HG02798 (cell line): ENCODE results near the gene SLC6A5.

Experiments
- ATAC-seq: cut with Tn5 transposase; IDR thresholded peaks from one replicate; pipeline ENCODE4 v1.9.1; 2021; ENCODE audit warnings: mild to moderate bottlenecking; ENCODE audit not compliant: unreplicated experiment, poor library complexity

SLC6A5 gene

GRCh38 chr11:20668131-20668809 is 68.9 kb downstream of the SLC6A5 start:
- ATAC-seq = no peak

- ATAC-seq = no peak
These were observed 69.7 kb downstream of the SLC6A5 start, which contains the start of gene NELL1 for GRCh38 chr11:20668844-20669819. TSS of gene NELL1 (plus strand) at chr11:20669586.

DNA sequence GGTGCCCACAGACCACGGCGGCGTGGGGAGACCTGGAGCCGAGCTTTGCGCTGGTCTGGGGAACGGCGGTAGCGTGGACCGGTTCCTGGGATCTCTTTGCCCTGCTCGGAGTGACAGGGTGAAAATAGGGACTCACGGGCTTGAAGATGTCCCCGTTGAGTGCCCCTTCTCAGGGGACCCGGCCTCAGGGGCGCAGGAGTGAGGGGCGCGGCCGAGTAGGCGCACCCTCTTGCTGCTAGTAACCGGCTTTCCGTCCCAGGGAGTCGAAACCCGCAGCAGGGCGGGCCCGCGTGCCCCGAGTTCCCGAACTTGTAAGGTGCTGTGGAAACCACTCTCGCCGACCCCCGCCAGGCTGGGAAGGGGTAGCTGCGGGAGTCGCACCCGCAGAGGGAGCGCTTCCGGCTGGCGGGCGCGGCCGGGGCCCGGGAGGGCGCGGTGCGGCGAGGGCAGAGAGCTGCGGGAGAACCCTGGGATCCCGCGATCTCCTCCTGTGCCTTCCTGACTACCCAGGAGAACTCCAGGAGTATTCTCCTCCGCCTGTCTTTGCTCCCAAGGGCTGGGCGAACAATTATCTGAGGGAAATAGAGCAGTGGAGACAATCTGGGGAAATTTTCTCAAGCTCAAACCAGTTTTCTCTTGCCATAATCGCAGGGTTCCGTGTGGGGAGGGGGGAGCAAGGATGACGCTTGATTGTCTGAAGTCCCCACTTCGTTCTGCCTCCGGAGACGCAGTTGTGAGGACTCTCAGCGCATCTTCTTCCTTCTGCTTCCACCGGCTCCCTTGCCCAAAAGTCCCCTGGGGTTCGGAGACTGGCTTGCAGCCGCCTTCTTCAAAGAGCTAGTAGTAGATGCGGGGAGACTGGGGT is 70.6 kb downstream of the SLC6A5 start:
- ATAC-seq = no peak

DNA sequence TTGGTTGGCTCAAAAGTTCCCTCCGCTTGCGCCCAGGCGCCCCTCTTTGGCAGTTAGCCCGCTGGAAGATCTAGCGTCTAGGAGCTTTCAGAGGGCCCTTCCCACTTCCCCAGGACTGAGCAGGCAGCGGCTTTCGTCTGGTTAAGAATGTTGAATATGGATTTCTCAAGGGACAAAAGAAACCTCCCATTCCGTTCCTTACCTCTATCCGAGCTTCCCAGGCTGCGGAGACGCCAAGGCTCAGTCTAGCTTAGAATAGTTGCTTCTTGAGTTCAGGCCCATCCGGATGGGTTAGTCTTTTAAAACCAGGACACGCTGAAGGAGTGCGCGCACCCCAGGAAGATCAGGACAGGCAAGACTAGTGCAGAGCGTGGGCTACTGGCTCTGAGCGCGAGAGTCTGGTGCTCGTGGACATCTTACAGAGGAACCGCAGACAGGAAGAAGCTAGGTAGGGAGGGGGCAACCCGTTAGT is 71.6 kb downstream of the SLC6A5 start:
- no peak for ATAC-seq

DNA sequence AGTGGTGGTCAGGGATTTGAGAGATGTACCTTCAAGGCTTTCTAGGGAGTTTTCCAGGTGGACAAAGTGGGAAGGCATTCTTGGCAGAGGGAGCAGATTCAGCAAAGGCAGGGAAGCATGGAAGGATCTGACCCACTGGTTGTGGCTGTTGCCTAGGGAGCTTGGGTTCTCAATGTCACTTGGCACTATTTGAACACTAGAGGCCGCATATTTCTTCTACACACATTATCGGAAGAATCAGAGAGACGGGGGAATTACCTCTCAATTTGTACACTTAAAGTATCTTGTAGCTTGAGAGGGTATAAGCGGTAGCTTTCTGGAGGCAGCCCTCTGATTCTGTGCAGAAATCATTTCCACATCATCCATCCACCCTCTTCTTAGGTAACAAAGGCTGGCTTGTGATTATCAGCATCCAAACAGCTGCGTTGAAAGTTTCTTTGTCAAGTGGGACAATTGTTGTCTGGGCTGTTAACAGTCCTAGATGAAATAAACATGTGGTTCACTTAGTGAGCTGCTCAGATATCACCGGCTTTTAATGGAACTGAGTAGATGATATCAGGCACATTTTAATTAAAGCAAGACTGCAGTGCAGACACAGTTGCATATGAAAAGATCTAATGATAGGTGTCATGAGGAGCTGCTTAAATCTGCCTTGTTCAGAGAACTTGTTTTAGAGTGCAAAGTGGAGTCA is 72.6 kb downstream of the SLC6A5 start:
- no peak for ATAC-seq

DNA sequence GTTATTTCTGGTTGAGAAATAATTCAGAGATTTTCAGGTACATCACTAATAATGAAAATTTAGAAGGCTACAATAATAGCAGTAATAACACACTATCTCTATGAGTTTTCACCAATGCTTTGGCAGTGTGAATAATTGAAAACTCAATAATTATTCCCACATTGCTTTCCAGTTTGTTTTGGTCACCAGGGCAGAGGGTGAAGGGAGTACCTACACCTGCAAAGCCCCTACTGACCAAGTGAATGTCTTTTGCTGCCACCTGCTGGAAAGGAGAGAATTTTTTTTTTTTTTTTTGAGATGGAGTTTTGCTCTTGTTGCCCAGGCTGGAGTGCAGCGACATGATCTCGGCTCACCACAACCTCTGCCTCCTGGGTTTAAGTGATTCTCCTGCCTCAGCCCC is 73.2 kb downstream of the SLC6A5 start:
- ATAC-seq = no peak

DNA sequence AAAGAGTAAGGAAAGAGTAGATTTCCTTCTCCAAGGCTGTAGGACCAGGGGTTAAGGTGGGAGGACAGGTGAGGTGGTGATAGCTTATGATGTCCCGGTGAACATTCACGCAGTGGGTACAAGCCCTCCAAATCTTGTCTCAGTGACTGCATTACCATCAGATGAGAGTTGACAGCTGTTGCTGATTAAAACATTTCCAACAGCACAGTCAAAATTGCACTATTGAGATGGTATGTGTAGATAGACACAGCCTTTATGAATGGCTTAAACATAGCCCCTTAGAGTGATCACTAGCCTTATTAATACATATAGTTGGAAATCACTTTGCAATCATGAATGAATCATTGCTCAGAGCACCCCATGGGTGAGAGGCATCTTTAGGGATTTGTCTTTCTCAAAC is 77.2 kb downstream of the SLC6A5 start:
- no peak for ATAC-seq

- ATAC-seq = no peak
These were observed 89.4 kb downstream of the SLC6A5 start for GRCh38 chr11:20688761-20689160.

DNA sequence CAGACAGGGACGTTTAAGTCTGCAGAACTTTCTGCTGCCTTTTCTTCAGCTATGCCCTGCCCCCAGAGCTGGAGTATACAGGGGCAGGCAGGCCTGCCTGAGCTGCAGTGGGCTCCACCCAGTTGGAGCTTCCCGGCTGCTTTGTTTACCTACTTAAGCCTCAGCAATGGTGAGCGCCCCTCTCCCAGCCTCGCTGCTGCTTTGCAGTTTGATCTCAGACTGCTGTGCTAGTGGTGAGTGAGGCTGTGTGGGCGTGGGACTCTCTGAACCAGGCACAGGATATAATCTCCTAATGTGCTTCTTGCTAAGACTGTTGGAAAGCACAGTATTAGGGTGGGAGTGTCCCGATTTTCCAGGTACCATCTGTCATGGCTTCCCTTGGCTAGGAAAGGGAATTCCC is 108.5 kb downstream of the SLC6A5 start:
- ATAC-seq = no peak
